Measurements from ENCODE around the gene NPL. TPM values are rescaled to one million over a fixed set of nuclear protein-coding genes. Genes with fewer than 3 reads are reported as not detected.

NPL gene
- total RNA-seq, 4 donors from 2014 or later, result 11.0 to 21.8 (median 16.8) TPM

GRCh38 chr1:182754087-182754486 is 35.5 kb upstream of the NPL start:
- DNase-seq (ENCODE audit: low spot score in 2 of 2), result no peak
- Histone ChIP-seq H3K4me3 (no peak overlapping the region), H3K27me3 (peaks cover 5% of the 10 kb centered on the region), H3K36me3 (no peaks in the 10 kb centered on the region), H3K9me3 (no peaks in the 10 kb centered on the region), H3K27ac (no peak overlapping the region), H3K4me1 (no peaks in the 10 kb centered on the region)
- 75% methylated on average over 7 of the region's 7 CpGs for WGBS
- TF ChIP-seq POLR2A (IDR thresholded peaks at IDR 0.05), result no peak
- TF ChIP-seq EP300 (IDR thresholded peaks at IDR 0.05), result no peak
- TF ChIP-seq POLR2AphosphoS5 (IDR thresholded peaks at IDR 0.05), result no peak
- no peak for TF ChIP-seq CTCF (IDR thresholded peaks at IDR 0.05)

- Histone ChIP-seq H3K36me3 (no peaks in the 10 kb centered on the region), H3K4me3 (no peak overlapping the region), H3K9me3 (no peaks in the 10 kb centered on the region), H3K27me3 (peaks cover 5% of the 10 kb centered on the region), H3K27ac (no peak overlapping the region), H3K4me1 (no peaks in the 10 kb centered on the region)
- 69% methylated on average over 4 of the region's 4 CpGs for WGBS
- DNase-seq (ENCODE audit: low spot score in 2 of 2), result no peak
- TF ChIP-seq POLR2A (IDR thresholded peaks at IDR 0.05), result no peak
- TF ChIP-seq EP300 (IDR thresholded peaks at IDR 0.05), result no peak
- TF ChIP-seq POLR2AphosphoS5 (IDR thresholded peaks at IDR 0.05), result no peak
- no peak for TF ChIP-seq CTCF (IDR thresholded peaks at IDR 0.05)
These were observed 34.8 kb upstream of the NPL start for GRCh38 chr1:182754543-182755314.

GRCh38 chr1:182755632-182756031 is 33.9 kb upstream of the NPL start:
- Histone ChIP-seq H3K27me3 (peaks cover 5% of the 10 kb centered on the region), H3K9me3 (no peaks in the 10 kb centered on the region), H3K36me3 (no peaks in the 10 kb centered on the region), H3K27ac (no peak overlapping the region), H3K4me3 (no peak overlapping the region), H3K4me1 (no peaks in the 10 kb centered on the region)
- TF ChIP-seq POLR2A (IDR thresholded peaks at IDR 0.05), result no peak
- no peak for TF ChIP-seq CTCF (IDR thresholded peaks at IDR 0.05)
- TF ChIP-seq EP300 (IDR thresholded peaks at IDR 0.05), result no peak
- TF ChIP-seq POLR2AphosphoS5 (IDR thresholded peaks at IDR 0.05), result no peak
- no peak for DNase-seq (ENCODE audit: low spot score in 2 of 2)

DNA sequence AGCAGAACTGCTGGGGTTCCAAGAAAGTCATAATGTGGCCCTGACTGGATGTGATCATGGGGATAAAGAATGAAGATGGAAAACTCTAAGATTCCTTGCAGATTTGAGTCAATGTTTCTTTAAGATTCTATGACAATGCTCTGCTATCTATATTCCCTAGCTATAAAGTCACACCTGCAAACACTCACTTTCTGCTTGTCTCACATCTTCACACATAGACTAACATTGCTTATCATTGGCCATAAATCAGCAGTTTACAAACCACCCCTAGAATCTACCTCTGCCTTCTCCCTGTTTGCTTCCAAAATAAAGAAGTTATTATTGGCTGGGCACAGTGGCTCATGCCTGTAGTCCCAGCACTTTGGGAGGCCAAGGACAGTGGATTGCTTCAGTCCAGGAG is 33.1 kb upstream of the NPL start:
- H3K4me3 ChIP-seq, result no peak overlapping the region
- TF ChIP-seq EP300 (IDR thresholded peaks at IDR 0.05), result no peak
- H3K9me3 ChIP-seq, result no peaks in the 10 kb centered on the region
- DNase-seq (ENCODE audit: low spot score in 2 of 2), result no peak
- no peaks in the 10 kb centered on the region for H3K36me3 ChIP-seq
- H3K4me1 ChIP-seq, result no peaks in the 10 kb centered on the region
- H3K27me3 ChIP-seq, result peaks cover 5% of the 10 kb centered on the region
- no peak overlapping the region for H3K27ac ChIP-seq

GRCh38 chr1:182761396-182762395 is 27.9 kb upstream of the NPL start:
- no peaks in the 10 kb centered on the region for H3K27me3 ChIP-seq
- TF ChIP-seq CTCF (IDR thresholded peaks at IDR 0.05) (no peak), POLR2AphosphoS5 (IDR thresholded peaks at IDR 0.05) (no peak), EP300 (IDR thresholded peaks at IDR 0.05) (no peak), POLR2A (IDR thresholded peaks at IDR 0.05) (no peak)
- peaks cover 4% of the 10 kb centered on the region for H3K4me1 ChIP-seq
- H3K27ac ChIP-seq, result no peak overlapping the region
- DNase-seq (ENCODE audit: low spot score in 2 of 2), result no peak
- H3K4me3 ChIP-seq, result no peak overlapping the region
- WGBS, result 91% methylated on average over 4 of the region's 4 CpGs
- H3K9me3 ChIP-seq, result no peaks in the 10 kb centered on the region
- H3K36me3 ChIP-seq, result no peaks in the 10 kb centered on the region
